ENCODE data around the gene FNDC3A. TPM values are rescaled to one million over a fixed set of nuclear protein-coding genes. Genes with fewer than 3 reads are reported as not detected.

FNDC3A gene
- total RNA-seq, 1 experiment from 2014 or later, result 15.6 TPM

- DNase-seq (no peak), ATAC-seq (no peak)
- POLR2A ChIA-PET (ENCODE audit: unreplicated experiment), result no interaction called here
- Histone ChIP-seq H3K4me2 (ENCODE audit: low read length) (no peak overlapping the region), H3K4me3 (ENCODE audit: low read length) (no peak overlapping the region), H3K79me2 (ENCODE audit: low read length) (no peaks in the 10 kb centered on the region), H3K36me3 (ENCODE audit: low read depth, low read length) (no peaks in the 10 kb centered on the region), H3K9me3 (ENCODE audit: low read length) (no peaks in the 10 kb centered on the region), H4K20me1 (ENCODE audit: low read length) (no peaks in the 10 kb centered on the region), H3K4me1 (ENCODE audit: insufficient read depth, low read length) (no peaks in the 10 kb centered on the region), H3K27me3 (ENCODE audit: low read length) (no peaks in the 10 kb centered on the region), H2AFZ (ENCODE audit: low read length) (no peak overlapping the region), H3K9ac (ENCODE audit: low read length) (no peak overlapping the region), H3F3A (ENCODE audit: low read length, unreplicated experiment) (no peaks in the 10 kb centered on the region), H3K9me2 (replicated peaks; ENCODE audit: low read length) (no peaks in the 10 kb centered on the region), H3K27ac (ENCODE audit: low read length) (no peak overlapping the region)
- intact Hi-C loops (cut with micrococcal nuclease), result no loop called here
- TF ChIP-seq EZH2phosphoT487 (IDR thresholded peaks at IDR 0.05; ENCODE audit: borderline replicate concordance, low read length), result no peak
- TF ChIP-seq, protein P1, sequence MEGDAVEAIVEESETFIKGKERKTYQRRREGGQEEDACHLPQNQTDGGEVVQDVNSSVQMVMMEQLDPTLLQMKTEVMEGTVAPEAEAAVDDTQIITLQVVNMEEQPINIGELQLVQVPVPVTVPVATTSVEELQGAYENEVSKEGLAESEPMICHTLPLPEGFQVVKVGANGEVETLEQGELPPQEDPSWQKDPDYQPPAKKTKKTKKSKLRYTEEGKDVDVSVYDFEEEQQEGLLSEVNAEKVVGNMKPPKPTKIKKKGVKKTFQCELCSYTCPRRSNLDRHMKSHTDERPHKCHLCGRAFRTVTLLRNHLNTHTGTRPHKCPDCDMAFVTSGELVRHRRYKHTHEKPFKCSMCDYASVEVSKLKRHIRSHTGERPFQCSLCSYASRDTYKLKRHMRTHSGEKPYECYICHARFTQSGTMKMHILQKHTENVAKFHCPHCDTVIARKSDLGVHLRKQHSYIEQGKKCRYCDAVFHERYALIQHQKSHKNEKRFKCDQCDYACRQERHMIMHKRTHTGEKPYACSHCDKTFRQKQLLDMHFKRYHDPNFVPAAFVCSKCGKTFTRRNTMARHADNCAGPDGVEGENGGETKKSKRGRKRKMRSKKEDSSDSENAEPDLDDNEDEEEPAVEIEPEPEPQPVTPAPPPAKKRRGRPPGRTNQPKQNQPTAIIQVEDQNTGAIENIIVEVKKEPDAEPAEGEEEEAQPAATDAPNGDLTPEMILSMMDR (conservative IDR thresholded peaks at IDR 0.05; ENCODE audit: low read depth, low read length), result no peak
- TF ChIP-seq EZH2 (IDR thresholded peaks at IDR 0.05; ENCODE audit: low read length, unreplicated experiment), result no peak
- no TSS peak for BruUV-seq (replicated peaks)
- CTCF ChIA-PET, result no interaction called here
These were observed 250.9 kb downstream of the FNDC3A start for GRCh38 chr13:49226613-49227012.

DNA sequence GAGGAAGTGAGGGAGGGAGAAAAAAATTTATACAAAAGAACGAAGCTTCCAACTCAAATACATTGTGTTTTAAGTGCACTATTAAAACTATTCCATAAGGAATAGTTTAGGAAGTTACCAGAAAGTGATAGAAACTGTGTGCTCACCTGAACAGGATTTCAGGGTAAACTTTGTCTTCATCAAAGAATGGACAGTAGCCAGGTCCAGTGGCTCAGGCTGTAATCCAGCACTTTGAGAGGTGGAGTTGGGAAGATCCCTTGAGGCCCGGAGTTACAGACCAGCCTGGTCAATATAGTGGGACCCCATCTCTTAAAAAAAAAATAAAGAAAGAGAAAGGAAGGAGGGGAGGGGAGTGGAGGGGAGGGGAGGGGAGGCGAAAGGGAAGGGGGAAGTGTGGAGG, 259.0 kb downstream of the FNDC3A start:
- H3K79me2 ChIP-seq (ENCODE audit: low read length), result no peaks in the 10 kb centered on the region
- DNase-seq (no peak), ATAC-seq (no peak)
- intact Hi-C loops (cut with micrococcal nuclease), result no loop called here
- no peak overlapping the region for H3K9ac ChIP-seq (ENCODE audit: low read length)
- no TSS peak for BruUV-seq (replicated peaks)
- ChIA-PET CTCF (no interaction called here), POLR2A (ENCODE audit: unreplicated experiment) (no interaction called here)
- no peak overlapping the region for H3K4me2 ChIP-seq (ENCODE audit: low read length)
- H3K9me3 ChIP-seq (ENCODE audit: low read length), result no peaks in the 10 kb centered on the region
- no peaks in the 10 kb centered on the region for H3K27me3 ChIP-seq (ENCODE audit: low read length)
- H3K27ac ChIP-seq (ENCODE audit: low read length), result no peak overlapping the region
- H3K36me3 ChIP-seq (ENCODE audit: low read depth, low read length), result no peaks in the 10 kb centered on the region
- TF ChIP-seq EZH2 (IDR thresholded peaks at IDR 0.05; ENCODE audit: low read length, unreplicated experiment) (no peak), EZH2phosphoT487 (IDR thresholded peaks at IDR 0.05; ENCODE audit: borderline replicate concordance, low read length) (no peak)
- TF ChIP-seq, protein P1 (conservative IDR thresholded peaks at IDR 0.05; ENCODE audit: low read depth, low read length), result no peak
- no peaks in the 10 kb centered on the region for H4K20me1 ChIP-seq (ENCODE audit: low read length)
- no peaks in the 10 kb centered on the region for H3K9me2 ChIP-seq (replicated peaks; ENCODE audit: low read length)
- no peak overlapping the region for H3K4me3 ChIP-seq (ENCODE audit: low read length)
- no peaks in the 10 kb centered on the region for H3F3A ChIP-seq (ENCODE audit: low read length, unreplicated experiment)
- H2AFZ ChIP-seq (ENCODE audit: low read length), result no peak overlapping the region
- H3K4me1 ChIP-seq (ENCODE audit: insufficient read depth, low read length), result no peaks in the 10 kb centered on the region

DNA sequence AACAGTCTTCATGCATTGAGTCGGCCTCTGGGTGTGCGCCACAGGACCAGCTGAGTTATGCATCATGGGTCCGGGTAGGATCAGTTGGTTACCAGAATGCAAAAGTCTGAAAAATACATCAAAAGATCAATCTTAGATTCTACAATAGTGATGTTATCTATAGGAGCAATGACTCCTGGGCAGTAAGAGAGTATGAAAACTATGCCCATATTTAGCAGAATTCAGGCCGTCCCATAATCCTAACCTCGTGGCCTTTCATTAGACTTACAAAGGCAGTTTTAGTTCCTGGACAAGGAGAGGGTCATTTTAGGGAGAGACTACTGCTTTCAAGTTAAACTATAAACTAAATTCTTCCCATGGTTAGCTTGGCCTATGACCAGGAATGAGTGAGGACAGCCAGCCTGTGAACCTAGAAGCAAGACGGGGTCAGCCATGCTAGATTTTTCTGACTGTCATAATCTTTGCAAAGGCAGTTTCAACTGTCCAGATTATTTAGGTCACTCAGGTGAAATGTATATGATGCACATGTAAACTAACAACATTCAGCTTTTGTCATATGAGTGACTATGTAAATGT, 260.2 kb downstream of the FNDC3A start:
- H3K27me3 ChIP-seq (ENCODE audit: low read length), result no peaks in the 10 kb centered on the region
- no peak overlapping the region for H3K9ac ChIP-seq (ENCODE audit: low read length)
- H3K79me2 ChIP-seq (ENCODE audit: low read length), result no peaks in the 10 kb centered on the region
- DNase-seq, result no peak
- no peak overlapping the region for H3K4me2 ChIP-seq (ENCODE audit: low read length)
- no peaks in the 10 kb centered on the region for H3F3A ChIP-seq (ENCODE audit: low read length, unreplicated experiment)
- BruUV-seq (replicated peaks), result no TSS peak
- no peaks in the 10 kb centered on the region for H3K4me1 ChIP-seq (ENCODE audit: insufficient read depth, low read length)
- no peak overlapping the region for H2AFZ ChIP-seq (ENCODE audit: low read length)
- H4K20me1 ChIP-seq (ENCODE audit: low read length), result no peaks in the 10 kb centered on the region
- H3K4me3 ChIP-seq (ENCODE audit: low read length), result no peak overlapping the region
- intact Hi-C loops (cut with micrococcal nuclease), result no loop called here
- no peaks in the 10 kb centered on the region for H3K9me3 ChIP-seq (ENCODE audit: low read length)
- CTCF ChIA-PET, result interaction anchor here (0.6 kb wide), 1 partner anchor 46 kb away, joined by 3 read pairs; no protein-coding TSS in a partner anchor
- no peak for ATAC-seq
- H3K9me2 ChIP-seq (replicated peaks; ENCODE audit: low read length), result no peaks in the 10 kb centered on the region
- POLR2A ChIA-PET (ENCODE audit: unreplicated experiment), result no interaction called here
- H3K36me3 ChIP-seq (ENCODE audit: low read depth, low read length), result no peaks in the 10 kb centered on the region
- H3K27ac ChIP-seq (ENCODE audit: low read length), result no peak overlapping the region
- TF ChIP-seq, protein P1 (conservative IDR thresholded peaks at IDR 0.05; ENCODE audit: low read depth, low read length), result no peak
- TF ChIP-seq EZH2 (IDR thresholded peaks at IDR 0.05; ENCODE audit: low read length, unreplicated experiment), result no peak
- TF ChIP-seq EZH2phosphoT487 (IDR thresholded peaks at IDR 0.05; ENCODE audit: borderline replicate concordance, low read length), result no peak
